ENCODE measurements around the gene PROZ. TPM values are rescaled to one million over a fixed set of nuclear protein-coding genes. Genes with fewer than 3 reads are reported as not detected.

PROZ gene
- total RNA-seq, 1 experiment from 2014 or later = not detected

DNA sequence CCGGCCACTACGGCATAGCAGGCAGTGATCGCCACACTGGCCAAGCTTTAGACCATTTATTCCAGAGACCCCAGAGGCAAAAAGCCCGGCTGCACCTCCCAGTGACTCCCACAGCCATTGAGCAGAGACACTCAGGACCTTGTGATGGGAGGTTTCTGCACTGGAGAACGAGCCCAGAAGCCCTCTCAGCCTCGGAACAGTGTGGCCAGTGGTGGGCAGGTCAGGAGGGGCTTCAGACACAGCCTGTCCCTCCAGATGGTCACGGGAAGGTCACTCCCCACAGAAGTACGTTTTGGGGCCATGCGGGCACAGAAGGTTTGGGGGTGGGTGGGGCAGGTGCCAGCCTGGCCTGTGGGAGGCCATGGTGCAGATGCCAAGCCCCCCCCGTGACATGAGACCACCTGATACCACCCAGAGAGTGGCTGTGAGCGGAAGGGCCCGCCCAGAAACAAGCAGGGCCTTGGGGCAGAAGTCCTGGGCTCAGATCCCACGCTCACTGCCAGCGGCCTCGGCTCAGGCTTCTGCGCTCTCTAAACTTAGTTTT is 36.4 kb upstream of the PROZ start:
- no peak overlapping the region for H4K5ac ChIP-seq (ENCODE audit: insufficient read length, low read depth, low read length)
- Mint-ChIP-seq H3K9me3 (no peaks in the 10 kb centered on the region), H3K4me3 (no peak overlapping the region), H3K27ac (no peak overlapping the region), H3K27me3 (ENCODE audit: low read depth) (peaks cover 24% of the 10 kb centered on the region), H3K36me3 (ENCODE audit: insufficient read depth in 1 of 3, low read depth in 3 of 3) (no peaks in the 10 kb centered on the region), H3K4me1 (peaks cover 10 to 15% of the 10 kb centered on the region in 2 experiments)
- H3K23me2 ChIP-seq (ENCODE audit: insufficient read length, low read depth, low read length, poor library complexity, severe bottlenecking) = no peaks in the 10 kb centered on the region
- no peak overlapping the region for H3T11ph ChIP-seq (ENCODE audit: low read length)
- H3K4ac ChIP-seq (ENCODE audit: low read depth, low read length) = no peak overlapping the region
- H3K27ac ChIP-seq (ENCODE audit: insufficient read length, low read depth, low read length) = no peak overlapping the region
- H3K4me1 ChIP-seq (ENCODE audit: insufficient read depth, low read length) = no peaks in the 10 kb centered on the region; the same call in 1 of the 2 replicates
- no peak overlapping the region for H3K18ac ChIP-seq (ENCODE audit: insufficient read length, low read depth, low read length)
- WGBS (ENCODE audit: extremely low coverage, insufficient read length, low lambda C conversion rate) = no CpG with 5 or more reads among the region's 16 CpGs
- no peak overlapping the region; the same call in 1 of the 2 replicates for H3K14ac ChIP-seq (ENCODE audit: insufficient read depth, low read length)
- H3K27me3 ChIP-seq (ENCODE audit: insufficient read depth, low read length) = no peaks in the 10 kb centered on the region
- H3K23ac ChIP-seq (ENCODE audit: insufficient read length, low read depth, low read length) = no peak overlapping the region
- H2BK5ac ChIP-seq (ENCODE audit: insufficient read length, low read length) = no peak overlapping the region
- no peak overlapping the region for H2BK15ac ChIP-seq (ENCODE audit: low read depth, low read length)
- TF ChIP-seq, protein P1, sequence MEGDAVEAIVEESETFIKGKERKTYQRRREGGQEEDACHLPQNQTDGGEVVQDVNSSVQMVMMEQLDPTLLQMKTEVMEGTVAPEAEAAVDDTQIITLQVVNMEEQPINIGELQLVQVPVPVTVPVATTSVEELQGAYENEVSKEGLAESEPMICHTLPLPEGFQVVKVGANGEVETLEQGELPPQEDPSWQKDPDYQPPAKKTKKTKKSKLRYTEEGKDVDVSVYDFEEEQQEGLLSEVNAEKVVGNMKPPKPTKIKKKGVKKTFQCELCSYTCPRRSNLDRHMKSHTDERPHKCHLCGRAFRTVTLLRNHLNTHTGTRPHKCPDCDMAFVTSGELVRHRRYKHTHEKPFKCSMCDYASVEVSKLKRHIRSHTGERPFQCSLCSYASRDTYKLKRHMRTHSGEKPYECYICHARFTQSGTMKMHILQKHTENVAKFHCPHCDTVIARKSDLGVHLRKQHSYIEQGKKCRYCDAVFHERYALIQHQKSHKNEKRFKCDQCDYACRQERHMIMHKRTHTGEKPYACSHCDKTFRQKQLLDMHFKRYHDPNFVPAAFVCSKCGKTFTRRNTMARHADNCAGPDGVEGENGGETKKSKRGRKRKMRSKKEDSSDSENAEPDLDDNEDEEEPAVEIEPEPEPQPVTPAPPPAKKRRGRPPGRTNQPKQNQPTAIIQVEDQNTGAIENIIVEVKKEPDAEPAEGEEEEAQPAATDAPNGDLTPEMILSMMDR (conservative IDR thresholded peaks at IDR 0.05) = no peak
- H4K8ac ChIP-seq (replicated peaks; ENCODE audit: insufficient read length, low read depth, low read length) = no peak overlapping the region
- no peak overlapping the region for H3K9ac ChIP-seq (ENCODE audit: extremely low read depth, insufficient read length, low read length)
- H3K79me2 ChIP-seq (ENCODE audit: insufficient read depth, low read length) = no peaks in the 10 kb centered on the region
- H3K4me2 ChIP-seq (ENCODE audit: insufficient read depth, insufficient read length, low read length) = no peak overlapping the region
- H2BK12ac ChIP-seq (ENCODE audit: insufficient read length, low read depth, low read length) = no peak overlapping the region
- H3K9me3 ChIP-seq (ENCODE audit: control insufficient read depth, low read depth, low read length) = no peaks in the 10 kb centered on the region
- no peak overlapping the region for H4K91ac ChIP-seq (ENCODE audit: insufficient read length, low read depth, low read length)
- no peak overlapping the region for H2BK120ac ChIP-seq (ENCODE audit: low read depth, low read length, poor library complexity, severe bottlenecking)
- H2AK5ac ChIP-seq (ENCODE audit: insufficient read length, low read length) = no peak overlapping the region
- no peak overlapping the region for H2AFZ ChIP-seq (ENCODE audit: low read length)
- H2BK20ac ChIP-seq (ENCODE audit: low read depth, low read length, poor library complexity, severe bottlenecking) = no peak overlapping the region
- no peak overlapping the region for H3K56ac ChIP-seq (ENCODE audit: insufficient read length, low read depth, low read length)
- no peaks in the 10 kb centered on the region for H4K20me1 ChIP-seq (ENCODE audit: control insufficient read depth, insufficient read depth, insufficient read length)
- peak; percentile 27 for DNase-seq
- H3K79me1 ChIP-seq (ENCODE audit: insufficient read depth, low read depth, low read length, poor library complexity, severe bottlenecking) = no peaks in the 10 kb centered on the region

All from H9 (cell line).